ENCODE results near the gene SIRPA.

DNA sequence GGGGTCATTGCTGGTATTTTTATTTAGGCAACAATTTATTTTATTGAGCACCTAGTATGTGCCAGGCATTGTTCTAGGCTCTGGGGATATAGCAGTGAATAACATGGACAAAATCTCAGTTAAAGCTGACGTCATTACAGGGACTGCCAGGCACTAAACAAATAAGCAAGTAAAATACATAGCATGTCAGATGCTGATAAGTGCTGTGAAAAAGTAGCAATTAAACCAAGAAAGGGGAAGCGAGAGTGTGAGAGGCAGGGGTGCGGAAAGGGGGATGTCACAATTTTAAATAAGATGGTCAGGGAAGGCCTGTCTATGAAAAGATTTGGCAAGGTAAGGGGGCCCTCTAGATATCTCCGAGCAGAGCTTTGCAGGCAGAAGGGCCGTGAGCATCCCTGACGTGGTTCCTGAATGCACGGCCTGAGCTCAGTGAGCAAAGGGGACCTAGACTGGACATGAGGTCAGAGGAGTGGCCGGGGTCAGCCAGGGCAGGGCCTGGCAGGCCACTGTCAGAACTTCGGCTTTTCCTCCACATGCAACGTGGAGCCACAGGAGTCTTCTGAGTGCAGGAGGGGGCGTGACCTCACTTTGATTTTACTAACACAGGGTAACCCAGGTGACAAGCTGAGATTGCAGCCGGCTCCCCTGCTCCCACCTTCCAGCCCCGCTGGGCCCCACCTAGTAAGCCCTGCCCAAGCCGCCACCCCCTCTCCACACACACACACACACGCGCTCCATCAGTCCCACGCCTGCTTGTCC, 24.2 kb upstream of the SIRPA start:
- TF ChIP-seq, protein P1, sequence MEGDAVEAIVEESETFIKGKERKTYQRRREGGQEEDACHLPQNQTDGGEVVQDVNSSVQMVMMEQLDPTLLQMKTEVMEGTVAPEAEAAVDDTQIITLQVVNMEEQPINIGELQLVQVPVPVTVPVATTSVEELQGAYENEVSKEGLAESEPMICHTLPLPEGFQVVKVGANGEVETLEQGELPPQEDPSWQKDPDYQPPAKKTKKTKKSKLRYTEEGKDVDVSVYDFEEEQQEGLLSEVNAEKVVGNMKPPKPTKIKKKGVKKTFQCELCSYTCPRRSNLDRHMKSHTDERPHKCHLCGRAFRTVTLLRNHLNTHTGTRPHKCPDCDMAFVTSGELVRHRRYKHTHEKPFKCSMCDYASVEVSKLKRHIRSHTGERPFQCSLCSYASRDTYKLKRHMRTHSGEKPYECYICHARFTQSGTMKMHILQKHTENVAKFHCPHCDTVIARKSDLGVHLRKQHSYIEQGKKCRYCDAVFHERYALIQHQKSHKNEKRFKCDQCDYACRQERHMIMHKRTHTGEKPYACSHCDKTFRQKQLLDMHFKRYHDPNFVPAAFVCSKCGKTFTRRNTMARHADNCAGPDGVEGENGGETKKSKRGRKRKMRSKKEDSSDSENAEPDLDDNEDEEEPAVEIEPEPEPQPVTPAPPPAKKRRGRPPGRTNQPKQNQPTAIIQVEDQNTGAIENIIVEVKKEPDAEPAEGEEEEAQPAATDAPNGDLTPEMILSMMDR (IDR thresholded peaks at IDR 0.05; ENCODE audit: low read depth, low read length, poor library complexity, severe bottlenecking) = no peak
- no peak for TF ChIP-seq EZH2phosphoT487 (IDR thresholded peaks at IDR 0.05; ENCODE audit: borderline replicate concordance, low read length)
